SHP77 treated with DMSO at 0.1 percent for 48 hours (cell line): ENCODE measurements around the gene HIPK4.

ENCODE experiments used
- DNase-seq: peaks from one replicate; lab custom pipeline; 2025; lab: John Stamatoyannopoulos, UW

HIPK4 gene

DNA sequence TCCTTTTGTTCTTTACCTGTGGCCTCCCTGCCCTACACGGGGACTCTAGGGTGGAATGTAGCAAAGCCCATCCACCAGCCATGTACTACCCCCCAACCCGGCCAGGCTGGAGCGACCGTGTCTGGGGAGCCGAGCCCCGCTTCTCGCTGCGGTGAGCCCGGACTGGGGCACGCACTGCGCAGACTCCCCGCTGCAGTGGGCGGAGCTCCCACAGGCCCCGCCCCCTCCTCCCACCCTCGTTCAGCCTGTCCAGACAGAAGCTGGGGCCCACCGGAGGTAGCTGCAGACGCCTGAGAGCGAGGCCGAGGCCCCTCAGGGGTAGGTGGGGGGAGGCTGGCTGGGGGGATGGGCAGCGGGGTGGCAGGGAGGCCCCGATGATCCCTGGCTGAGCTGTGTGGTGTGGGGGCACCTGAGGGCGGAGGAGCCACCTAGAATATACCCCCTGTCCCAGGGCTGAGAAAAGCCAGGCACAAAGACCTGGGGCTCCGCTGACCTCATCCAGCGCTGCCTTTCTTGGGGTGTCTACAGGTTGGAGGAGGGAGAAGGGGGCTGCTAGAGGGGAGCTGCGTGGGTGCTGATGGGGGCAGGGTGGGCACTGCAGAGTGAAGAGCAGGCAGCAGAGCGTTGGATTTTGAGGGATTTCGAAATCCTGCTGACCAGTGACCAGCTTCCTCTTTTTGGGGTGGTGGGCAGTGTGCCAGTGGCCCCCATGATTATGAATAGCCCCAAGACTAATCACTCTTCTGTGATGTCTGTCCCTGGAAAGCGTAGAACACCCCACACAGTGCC lies 24.2 kb downstream of the HIPK4 start:
- no peak for DNase-seq

DNA sequence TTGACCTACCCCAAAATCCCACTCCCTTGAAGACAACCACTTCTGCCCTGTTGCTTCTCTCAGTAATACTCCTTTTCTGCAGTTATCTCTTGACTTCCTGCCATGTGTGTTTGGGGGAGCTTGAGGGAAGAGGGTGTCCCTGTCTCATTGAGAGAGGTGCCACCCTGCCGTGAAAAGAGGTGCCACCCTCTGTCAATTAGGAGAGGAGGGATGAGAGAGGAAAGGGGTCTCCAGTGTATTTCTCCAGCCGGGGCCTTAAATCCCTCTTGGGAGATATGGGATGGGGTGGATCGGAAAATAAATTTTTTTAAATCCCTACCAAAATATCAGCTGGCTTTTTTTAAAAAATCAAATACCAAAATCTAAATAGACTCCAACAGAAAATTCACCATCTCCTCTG lies 25.0 kb downstream of the HIPK4 start:
- no peak for DNase-seq

DNA sequence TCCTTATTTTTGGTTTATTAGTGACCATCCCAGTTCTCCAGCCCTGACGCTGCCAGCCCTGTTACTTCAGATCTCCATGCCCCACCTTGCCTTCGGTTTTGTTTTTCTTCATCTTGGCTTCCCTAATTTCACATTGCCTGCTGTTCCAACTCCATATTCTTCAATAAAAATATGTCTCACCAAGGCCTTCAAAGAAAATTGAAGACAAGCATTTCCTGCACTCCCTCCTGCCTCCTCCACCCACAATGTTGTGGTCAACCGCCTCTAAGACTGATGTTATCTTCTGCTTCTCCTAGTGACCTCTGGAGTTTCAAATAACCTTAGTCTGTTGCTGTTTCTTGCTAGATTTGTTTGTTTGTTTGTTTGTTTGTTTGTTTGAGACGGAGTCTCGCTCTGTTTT lies 26.9 kb downstream of the HIPK4 start:
- no peak for DNase-seq

DNA sequence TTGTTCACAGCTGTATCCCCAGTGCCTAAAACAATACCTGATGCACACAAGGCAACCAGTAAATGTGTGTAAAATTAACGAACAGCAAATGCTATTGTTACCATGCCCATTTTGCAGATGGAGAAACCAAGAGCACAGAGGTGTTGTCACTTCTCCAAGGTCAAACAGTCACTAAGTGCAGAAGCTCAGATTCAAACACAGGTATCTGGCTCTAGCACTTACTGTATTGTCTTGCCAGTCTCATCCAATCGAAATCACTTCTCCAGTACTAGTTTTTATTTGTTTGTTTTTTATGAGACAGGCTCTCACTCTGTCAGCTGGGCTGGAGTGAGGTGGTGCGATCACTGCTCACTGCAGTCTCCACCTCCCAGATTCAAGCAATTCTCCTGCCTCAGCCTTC lies 27.8 kb downstream of the HIPK4 start:
- DNase-seq = no peak

DNA sequence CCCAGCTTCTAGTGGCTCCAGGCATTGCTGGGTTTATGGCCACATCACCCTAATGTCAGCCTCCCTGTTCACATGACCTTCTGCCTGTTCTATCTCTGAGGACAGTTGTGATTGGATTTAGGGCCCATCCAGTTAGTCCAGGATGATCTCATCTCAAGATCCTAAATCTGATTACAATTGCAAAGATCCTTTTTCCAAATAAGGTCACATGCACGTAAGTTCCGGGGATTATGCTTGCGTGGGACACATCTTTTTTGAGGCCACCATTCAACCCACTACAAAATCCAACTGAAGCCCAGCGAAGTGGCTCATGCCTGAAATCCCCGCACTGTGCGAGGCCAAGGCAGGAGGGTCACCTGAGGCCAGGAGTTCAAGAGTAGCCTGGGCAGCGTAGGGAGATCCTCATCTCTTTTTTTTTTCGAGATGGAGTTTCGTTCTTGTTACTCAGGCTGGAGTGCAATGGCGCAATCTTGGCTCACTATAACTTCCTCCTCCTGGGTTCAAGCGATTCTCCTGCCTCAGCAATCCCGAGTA lies 29.2 kb downstream of the HIPK4 start:
- no peak for DNase-seq

DNA sequence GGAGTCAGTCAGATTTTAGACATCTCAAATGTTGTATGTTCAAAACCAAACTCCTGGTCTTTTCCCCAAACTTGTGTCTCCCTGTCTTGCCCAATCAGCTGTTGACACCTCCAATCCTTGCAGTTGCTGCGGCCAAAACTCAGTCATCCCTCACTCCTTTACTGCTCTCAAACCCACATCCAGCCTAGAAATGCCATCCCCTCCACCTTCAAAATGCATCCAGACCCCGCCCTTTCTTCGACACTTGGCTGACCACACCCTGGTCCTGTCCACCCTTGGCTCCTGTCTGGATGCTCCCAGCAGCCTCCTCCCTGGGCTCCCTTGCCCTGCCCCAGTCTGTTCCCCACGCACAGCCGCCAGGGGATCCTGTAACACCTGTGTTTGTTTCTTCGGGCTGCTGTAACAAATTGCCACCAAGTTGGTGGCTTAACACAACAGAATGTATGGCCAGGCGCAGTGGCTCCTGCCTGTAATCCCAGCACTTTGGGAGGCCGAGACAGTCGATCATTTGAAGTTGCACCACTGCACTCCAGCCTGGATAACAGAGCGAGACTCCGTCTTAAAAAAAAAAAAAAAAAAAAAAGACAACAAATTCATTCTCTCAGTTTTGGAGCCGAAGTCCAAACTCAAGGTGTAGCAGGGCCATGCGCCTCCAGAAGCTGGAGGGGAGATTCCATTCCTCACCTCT lies 29.8 kb downstream of the HIPK4 start:
- DNase-seq = no peak

DNA sequence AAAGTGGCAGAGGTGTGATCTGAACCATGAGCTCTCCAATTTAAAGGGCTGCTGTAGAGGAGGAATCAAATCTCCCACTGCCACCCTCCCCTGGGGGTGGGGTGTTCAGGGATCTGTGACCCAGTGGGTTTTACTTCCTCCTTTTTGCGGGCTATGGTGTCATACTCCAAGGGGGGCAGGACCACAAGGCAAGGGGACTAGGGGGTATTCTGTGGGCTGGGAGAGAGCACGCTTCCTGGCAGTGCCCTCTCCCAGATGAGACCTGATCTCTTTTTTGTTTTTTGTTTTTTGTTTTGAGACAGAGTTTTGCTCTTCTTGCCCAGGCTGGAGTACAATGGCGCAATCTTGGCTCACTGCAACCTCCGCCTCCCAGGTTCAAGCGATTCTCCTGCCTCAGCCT lies 31.2 kb downstream of the HIPK4 start:
- DNase-seq = no peak

DNA sequence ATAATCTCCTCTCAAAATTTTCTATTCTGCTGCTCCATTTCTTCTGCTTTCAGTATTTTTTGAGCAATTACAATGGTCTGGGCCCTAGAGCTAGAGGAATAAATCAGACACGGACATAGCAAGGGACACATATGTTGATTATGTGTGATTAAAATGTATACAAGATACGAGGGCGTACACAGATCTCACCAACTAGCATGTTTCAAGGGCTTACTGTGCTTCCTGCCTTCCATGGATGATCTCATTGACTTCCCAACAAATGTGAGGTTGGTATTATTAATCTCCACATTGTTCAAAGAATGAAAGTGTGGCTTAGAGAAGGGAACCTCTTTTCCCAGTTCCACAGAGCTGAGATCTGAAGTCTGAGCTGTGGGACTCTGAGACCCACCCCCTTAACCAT lies 32.3 kb downstream of the HIPK4 start:
- no peak for DNase-seq

DNA sequence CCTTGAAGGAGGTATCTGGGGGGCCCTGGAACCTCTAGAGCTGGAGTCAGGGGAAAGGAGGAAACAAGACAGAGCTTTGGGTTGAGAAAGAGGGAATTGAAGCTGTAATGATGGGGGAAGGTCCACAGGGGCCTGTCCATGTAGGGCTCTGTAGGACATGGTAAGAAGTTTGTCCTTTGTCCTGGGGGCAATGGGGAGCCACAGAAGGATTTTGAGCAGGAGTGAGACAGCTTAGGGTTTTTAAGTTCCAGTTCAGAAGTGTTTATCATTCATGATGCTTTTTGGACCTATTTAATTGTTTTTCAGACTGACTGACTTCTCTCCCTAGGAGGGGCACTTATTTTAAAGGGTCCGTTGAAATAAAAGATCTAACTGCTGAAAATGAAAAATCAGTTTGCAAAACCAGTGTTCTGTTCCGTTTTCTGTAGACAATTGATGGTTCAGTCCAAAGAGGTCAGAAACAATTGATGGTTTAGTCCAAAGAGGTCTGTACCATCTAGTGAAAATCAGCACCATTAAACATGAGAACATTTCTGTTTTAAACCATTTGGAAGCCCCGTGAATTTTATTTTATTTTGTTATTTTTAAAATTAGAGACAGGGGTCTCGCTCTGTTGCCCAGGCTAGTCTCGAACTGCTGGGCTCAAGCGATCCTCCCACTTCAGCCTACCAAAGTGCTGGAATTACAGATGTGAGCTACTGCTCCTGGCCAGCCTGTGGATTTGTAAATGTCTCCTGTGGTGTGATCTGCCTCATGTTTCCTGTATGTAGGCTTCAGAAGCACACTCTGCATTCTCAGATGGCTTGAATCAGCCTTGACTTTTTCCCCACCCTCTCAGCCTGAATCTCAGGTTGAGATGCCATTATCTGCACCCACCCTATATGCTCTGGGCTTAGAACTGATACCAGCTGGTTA lies 33.0 kb downstream of the HIPK4 start:
- no peak for DNase-seq

DNA sequence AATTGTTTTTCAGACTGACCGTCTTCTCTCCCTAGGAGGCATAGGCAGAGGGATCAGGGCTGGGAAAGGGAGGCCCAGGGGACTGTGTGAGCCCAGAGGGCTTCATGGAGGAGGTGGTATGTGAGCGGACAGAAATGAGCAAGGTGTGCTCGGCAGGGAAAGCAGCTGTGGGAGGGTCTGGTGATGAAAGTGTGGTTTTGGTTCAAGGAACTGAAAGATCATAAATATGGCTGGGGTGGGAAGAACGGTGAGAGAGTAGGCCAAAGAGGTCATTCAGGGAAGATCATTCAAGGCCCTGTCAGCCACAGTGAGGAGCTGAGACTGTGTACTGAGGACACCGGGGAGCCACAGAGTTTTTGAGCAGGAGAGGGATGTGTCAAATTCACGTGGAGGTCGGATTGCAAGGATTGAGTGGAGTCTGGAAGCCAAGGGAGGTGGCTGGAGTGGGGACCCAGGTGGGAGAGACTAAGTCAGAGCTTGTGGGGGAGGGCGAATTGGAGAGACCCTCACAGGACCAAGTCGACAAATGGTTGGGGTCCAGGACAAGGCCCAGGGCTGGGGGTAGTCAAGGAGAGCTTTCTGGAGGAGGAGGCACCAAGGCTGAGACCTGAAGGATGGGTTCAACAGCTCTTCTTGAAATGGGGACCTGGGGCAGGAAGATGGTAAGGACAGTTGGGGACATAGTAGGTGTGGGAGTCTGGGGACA lies 33.9 kb downstream of the HIPK4 start:
- DNase-seq = no peak

DNA sequence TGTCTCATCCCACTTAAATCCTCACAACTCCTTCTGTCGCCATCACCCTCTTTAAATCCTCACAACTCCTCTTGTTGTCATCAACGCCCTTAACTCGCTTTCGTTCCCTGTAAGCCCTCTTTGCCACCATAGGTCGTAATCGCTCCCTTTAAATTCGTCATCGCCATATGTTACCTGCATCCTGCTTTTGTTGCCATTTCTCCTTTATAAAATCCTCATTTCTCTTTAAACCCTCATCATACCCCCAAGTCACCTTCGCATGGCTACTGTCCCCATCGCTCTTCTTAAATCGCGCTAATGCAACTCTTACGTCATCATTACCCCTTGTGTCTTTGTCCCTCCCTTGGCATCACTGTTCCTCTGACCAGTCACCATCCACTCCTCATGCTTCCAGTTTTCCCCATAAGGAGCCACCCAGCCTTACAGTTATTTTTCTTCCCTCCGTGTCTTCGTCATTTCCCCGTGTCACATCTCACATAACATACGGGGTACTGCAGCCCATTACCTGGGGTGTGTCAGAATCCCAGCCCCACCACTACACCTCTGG lies 40.9 kb downstream of the HIPK4 start:
- DNase-seq = peak; percentile 36

DNA sequence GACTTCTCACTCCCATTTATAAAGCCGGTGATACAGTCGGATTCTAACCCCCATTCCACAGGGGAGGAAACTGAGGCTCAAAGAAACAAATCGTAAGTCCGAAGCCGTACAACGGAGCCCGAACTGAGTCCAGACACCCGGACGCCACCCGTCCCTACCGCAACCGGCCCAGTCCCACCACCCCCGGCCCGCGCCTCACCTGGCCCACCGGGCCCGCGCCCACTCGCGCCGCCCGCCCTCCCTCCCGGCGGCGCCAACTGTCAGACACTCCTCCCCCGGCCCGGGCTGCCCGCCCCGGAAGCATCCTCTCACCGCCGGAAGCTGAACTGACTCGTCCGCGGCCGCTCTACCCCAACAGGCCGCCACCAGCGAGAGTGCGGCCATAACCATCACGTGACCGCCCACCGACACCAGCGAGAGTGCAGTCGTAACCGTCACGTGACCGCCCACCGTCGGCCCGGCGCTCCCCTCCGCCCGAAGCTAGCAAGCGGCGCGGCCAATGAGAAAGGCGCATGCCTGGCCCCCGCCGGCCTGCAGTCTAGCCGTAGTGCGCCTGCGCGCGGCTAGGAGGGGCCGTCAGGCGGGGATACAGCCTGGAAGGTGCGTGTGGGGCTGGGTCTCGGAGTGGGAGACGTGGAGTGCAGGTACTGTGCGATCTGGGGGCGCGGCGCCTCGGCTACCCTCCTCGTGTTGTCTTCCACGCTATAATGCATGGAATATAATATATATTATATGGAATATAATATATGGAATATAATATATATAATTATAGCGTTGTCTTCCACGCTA lies 41.7 kb downstream of the HIPK4 start, which contains the start of the genes C19orf47 and PLD3:
Gene C19orf47 (minus strand): TSS at position 273 of the 789 bp plus-strand sequence. CDS start 6,540 bp downstream, outside the sequence.
Gene PLD3 (plus strand): TSS at position 571 of the 789 bp plus-strand sequence. CDS start 17,789 bp downstream, outside the sequence.
- DNase-seq = peak; percentile 98

DNA sequence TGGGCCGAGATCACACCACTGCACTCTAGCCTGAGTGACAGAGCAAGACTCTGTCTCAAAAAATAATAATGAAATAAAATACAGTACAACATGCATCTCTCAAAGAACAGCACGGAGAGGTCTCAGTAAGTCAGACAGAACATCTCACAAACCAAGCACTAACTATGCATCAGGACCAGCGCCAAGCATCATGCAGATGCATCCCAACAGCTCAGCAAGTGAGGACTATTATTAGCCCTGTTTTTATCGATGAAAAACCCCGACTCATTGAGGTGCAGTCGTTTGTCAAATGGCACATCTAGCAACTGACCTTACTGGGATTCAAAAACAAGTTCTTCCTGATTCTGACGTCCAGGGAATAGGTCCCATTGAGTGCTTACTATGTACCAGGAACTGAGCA lies 45.6 kb downstream of the HIPK4 start:
- no peak for DNase-seq

DNA sequence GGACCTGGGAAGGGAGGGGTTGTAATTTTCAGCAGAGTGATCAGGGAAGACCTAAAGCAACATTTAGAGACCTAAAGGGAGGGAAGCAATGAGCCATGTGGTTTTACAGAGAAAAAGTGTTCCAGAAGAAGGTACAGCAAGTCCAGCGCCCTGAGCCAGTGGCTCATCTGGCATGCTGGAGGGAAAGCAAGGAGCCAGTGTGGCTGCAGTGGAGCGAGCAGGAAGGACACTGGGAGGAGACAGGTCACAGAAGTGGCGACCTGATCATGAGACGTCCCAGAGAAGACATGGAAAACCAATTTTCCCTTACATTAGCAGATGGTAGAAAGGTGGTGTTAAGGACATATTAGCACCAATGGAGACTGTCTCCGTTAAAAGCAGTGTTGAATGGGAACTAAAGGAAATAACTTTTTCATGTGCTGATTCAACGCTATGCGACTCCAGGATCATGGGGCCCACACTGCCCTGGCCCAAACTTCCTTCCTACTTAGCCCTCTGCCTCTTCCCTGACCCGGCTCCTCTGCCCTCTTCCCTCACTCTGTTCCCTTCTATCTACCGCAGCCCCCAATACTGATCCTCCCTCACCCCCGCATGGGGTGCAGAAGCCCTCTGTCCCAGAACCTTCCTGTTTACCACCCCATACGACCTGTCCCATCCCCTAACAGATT lies 47.2 kb downstream of the HIPK4 start:
- no peak for DNase-seq

DNA sequence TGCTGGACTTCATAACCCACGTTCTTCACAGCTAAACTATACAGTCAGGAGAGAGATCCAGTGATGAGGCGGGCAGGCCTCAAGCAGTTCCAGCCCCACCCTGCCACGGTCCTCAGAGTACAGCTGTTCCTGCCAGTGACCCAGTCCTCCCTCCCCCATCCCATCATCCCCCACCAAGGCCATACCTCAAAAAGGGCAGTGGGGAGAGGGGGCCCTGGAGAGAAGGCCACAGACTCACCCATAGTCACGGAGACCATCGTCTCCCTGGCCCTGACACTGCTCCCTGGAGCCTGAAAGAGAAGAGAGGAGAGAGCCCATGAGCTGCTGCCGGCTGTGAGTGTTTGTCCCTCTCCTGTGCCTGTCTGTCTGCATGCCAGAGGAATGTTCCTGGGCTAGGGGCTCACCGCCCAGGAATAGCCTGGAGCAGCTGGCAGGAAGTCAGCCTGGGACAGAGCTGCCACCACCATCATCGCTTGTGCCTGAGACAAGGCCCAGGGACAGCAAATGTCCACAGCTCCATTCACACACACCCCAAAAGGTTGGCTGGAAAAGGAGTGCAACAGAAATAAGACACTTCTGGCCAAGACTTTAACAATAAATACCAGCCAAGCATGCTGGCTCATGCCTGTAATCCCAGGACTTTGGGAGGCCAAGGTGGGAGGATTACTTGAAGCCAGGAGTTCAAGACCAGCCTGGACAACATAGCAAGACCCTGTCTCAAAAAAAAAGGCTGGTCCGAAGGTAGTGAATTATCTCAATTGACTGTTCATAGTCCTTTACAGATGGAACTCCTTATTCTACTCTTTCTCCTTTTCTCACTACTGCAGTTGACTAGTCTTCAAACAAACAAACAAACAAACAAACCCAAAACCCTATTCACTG lies 48.1 kb downstream of the HIPK4 start:
- no peak for DNase-seq

DNA sequence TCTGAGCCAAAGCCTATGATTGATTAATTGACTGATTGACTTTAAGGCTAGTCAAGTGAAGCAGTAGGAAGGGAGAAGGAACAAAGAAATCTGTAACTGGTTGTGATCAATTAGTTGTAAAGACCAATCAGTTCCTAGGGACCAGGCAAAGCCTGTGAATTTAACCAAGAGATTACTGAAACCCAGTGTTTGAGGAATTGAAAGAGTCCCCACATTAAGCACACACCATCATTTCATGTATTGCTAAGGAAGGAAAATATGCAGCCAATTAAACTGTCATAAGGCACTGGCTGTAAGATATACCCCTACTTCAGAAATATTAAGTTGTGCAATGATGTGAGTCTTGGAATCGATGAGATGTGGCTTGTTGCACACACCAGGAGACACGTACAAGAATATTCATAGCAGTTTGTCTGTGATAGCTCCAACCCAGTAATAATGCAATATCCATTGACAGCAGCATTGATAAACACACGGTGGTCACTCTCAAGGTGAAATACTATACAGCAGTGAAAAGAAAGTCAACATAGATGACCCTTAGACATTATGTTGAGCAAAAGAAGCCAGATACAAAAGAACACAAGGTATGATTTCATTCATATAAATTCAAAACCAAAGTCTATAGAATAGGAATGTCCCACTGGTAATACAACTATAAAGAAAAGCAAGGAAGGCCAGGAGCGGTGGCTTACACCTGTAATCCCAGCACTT lies 50.8 kb downstream of the HIPK4 start:
- DNase-seq = no peak

DNA sequence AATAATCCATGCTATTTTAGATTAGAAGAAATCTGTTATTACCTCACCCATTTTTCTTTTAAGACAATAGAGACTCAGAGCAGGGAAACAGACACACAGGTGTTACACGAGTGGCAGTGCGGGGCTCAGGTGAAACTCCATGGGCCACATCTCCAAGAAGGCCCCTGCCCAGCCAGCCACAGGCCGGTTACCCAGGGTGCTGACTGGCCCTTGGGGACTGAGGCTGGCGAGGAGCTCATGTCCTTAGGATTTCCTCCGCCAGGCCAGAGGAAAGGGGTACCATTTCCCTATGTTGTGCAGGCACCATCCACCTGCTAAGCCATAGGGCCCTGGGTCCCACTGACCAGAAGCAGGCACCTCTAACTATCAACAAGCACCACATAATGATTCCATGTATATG lies 52.4 kb downstream of the HIPK4 start:
- no peak for DNase-seq

DNA sequence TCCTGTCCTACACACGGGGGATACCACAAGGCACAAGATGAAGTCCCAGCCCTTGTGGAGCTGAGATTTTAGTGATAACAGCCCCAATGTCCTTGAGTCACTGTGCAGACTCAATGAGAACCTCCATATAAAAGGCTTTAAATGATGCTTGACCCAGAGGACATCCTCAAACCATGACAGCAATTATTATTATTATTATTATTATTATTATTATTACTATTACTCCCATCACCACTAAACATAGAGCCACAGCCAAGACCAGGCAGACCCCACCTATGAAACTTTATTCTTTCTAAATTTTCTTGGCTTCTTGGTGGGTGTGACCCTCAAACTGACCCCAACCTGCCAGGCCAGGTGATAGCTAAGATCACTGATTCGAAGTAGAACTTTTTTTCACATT lies 52.9 kb downstream of the HIPK4 start:
- no peak for DNase-seq
